ENCODE results near the gene AUTS2. TPM values are rescaled to one million over a fixed set of nuclear protein-coding genes. Genes with fewer than 3 reads are reported as not detected.

The AUTS2 gene
- total and polyA plus RNA-seq, 2 of the 8 experiments (the other 6 are each of a cell fraction or from before 2014, with no cell fraction given): 25.9 to 101 TPM

DNA sequence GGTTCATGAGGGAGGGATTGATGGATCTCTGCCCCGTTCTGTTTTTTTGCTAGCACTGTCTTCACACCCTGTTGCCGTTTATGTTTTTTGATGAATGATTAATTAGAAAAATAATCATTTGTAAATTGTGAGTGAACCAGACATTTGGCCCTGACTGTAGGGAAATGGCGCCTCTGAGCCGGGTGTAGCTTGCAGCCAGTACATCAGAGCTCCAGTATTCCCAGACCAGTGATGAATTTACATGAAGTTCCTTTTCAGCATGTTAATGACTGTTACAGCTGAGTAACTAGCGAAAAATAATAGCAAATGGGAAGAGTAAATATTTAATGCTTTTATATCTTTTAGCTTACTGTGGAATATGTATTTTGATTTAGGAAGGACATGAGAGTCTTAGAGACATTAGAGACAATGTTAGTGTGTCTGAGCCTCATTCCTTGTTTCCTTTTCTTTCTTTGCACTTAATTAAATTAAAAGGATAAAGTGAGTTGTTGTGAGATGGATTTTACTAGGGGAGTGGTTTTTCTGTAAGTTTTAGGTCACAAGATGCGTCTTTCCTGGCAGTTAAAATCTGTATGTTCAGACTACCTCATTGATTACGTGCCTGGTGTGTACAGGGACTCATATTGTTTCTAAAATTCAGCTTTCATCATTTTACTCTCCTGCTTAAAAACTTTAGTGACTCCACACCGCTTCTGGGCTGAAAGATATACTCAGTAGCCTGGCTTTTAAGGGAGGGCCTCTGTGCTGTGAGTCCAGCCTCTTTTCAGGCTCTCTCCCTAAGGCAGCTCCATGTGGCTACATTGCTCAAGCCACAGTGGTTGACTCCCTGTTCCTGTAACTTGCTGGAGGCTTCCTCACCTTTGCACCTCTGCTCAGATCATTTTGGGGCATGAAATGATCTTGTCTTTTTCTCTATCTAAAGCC is 86.4 kb downstream of the AUTS2 start:
- no peaks in the 10 kb centered on the region for H3K27me3 ChIP-seq (replicated peaks in 1 of 4; ENCODE audit: control insufficient read depth in 3 of 4, extremely low read depth in 1 of 4, insufficient read depth in 3 of 4, low read length in 3 of 4)
- H3K79me1 ChIP-seq (ENCODE audit: low read depth, low read length): no peaks in the 10 kb centered on the region
- no peaks in the 10 kb centered on the region for H3K36me3 ChIP-seq (ENCODE audit: control insufficient read depth in 2 of 4, insufficient read depth in 4 of 4, low read length in 3 of 4)
- no peak overlapping the region for H3K4ac ChIP-seq (replicated peaks; ENCODE audit: insufficient read length, low read depth, low read length)
- no peak overlapping the region for H4K91ac ChIP-seq (replicated peaks; ENCODE audit: insufficient read length, low read length)
- no peak overlapping the region for H2BK120ac ChIP-seq (replicated peaks; ENCODE audit: low read depth, low read length)
- no peak overlapping the region for H4K8ac ChIP-seq (ENCODE audit: extremely low read depth, insufficient read depth, low read length)
- H3K56ac ChIP-seq (replicated peaks; ENCODE audit: insufficient read length, low read depth, low read length): no peak overlapping the region
- no peaks in the 10 kb centered on the region for H4K20me1 ChIP-seq (replicated peaks in 1 of 2; ENCODE audit: control insufficient read depth in 1 of 2, insufficient read depth in 2 of 2, low read length in 2 of 2)
- DNase-seq (ENCODE audit: low read depth in 1 of 2, low spot score in 2 of 2): no peak
- H2BK5ac ChIP-seq (ENCODE audit: low read depth, low read length): no peak overlapping the region
- no peak overlapping the region for H2BK12ac ChIP-seq (ENCODE audit: low read depth, low read length)
- H3K79me2 ChIP-seq (ENCODE audit: control insufficient read depth in 1 of 2, insufficient read depth in 2 of 2, low read length in 2 of 2): no peaks in the 10 kb centered on the region
- H4K5ac ChIP-seq (ENCODE audit: insufficient read length, low read depth, low read length): no peak overlapping the region
- no peak overlapping the region for H3K23ac ChIP-seq (ENCODE audit: insufficient read length)
- no peak for FAIRE-seq
- no peaks in the 10 kb centered on the region for H3K23me2 ChIP-seq (ENCODE audit: low read depth, low read length)
- CTCF ChIA-PET (ENCODE audit: partially characterized antibody): interaction anchor here (1.4 kb wide), 1 partner anchor 248 kb away, joined by 3 read pairs; no protein-coding TSS in a partner anchor
- H3K9me3 ChIP-seq (ENCODE audit: insufficient read depth in 2 of 2, low read depth in 1 of 2, low read length in 1 of 2): no peaks in the 10 kb centered on the region
- WGBS, 2 experiments (ENCODE audit: extremely low coverage in 1 of 2, insufficient coverage in 1 of 2, insufficient read length in 1 of 2, insufficient replicate concordance in 2 of 2, low coverage in 1 of 2, low lambda C conversion rate in 2 of 2, missing lambda C conversion rate in 1 of 2): 87% methylated on average over 8 of the region's 8 CpGs; no CpG with 5 or more reads in 1 of the 2 experiments
- H3K9ac ChIP-seq (replicated peaks in 1 of 4; ENCODE audit: extremely low read depth in 1 of 4, low read depth in 3 of 4, low read length in 3 of 4): no peak overlapping the region
- H2AK5ac ChIP-seq (ENCODE audit: low read depth, low read length): no peak overlapping the region
- peaks cover 0 to 5% (median 1%) of the 10 kb centered on the region in 4 experiments; a peak in 2 of 7 replicates for H3K4me1 ChIP-seq (replicated peaks in 1 of 4; ENCODE audit: control insufficient read depth in 3 of 4, insufficient read depth in 4 of 4, low read length in 3 of 4)
- H2AFZ ChIP-seq (ENCODE audit: low read length): no peak overlapping the region
- H3K14ac ChIP-seq (ENCODE audit: insufficient read length): no peak overlapping the region
- H2BK20ac ChIP-seq (ENCODE audit: low read length): 0 out of 2 replicates have a peak overlapping the region, but pooled peaks have one; percentile 9
- H3K4me2 ChIP-seq (ENCODE audit: insufficient read depth in 1 of 2, low read depth in 2 of 2, low read length in 2 of 2): no peak overlapping the region
- POLR2A ChIA-PET (ENCODE audit: partially characterized antibody): no interaction called here
- no peak overlapping the region for H2BK15ac ChIP-seq (ENCODE audit: low read length)
- H3K4me3 ChIP-seq (ENCODE audit: extremely low read depth in 1 of 4, insufficient read depth in 2 of 4, low read depth in 3 of 4, low read length in 4 of 4): no peak overlapping the region
- H3K27ac ChIP-seq (ENCODE audit: low read depth, low read length): no peak overlapping the region
- no peak overlapping the region for H3K18ac ChIP-seq (ENCODE audit: extremely low read depth, low read length)
- no peak for TF ChIP-seq PHF8 (conservative IDR thresholded peaks at IDR 0.05; ENCODE audit: low read depth, low read length)
- TF ChIP-seq, protein P1, sequence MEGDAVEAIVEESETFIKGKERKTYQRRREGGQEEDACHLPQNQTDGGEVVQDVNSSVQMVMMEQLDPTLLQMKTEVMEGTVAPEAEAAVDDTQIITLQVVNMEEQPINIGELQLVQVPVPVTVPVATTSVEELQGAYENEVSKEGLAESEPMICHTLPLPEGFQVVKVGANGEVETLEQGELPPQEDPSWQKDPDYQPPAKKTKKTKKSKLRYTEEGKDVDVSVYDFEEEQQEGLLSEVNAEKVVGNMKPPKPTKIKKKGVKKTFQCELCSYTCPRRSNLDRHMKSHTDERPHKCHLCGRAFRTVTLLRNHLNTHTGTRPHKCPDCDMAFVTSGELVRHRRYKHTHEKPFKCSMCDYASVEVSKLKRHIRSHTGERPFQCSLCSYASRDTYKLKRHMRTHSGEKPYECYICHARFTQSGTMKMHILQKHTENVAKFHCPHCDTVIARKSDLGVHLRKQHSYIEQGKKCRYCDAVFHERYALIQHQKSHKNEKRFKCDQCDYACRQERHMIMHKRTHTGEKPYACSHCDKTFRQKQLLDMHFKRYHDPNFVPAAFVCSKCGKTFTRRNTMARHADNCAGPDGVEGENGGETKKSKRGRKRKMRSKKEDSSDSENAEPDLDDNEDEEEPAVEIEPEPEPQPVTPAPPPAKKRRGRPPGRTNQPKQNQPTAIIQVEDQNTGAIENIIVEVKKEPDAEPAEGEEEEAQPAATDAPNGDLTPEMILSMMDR (IDR thresholded peaks at IDR 0.05; ENCODE audit: control extremely low read depth in 1 of 3, insufficient read depth in 1 of 3, low read depth in 1 of 3, low read length in 3 of 3): no peak
- no peak for TF ChIP-seq SIRT6 (IDR thresholded peaks at IDR 0.05; ENCODE audit: low read length)
- TF ChIP-seq CTBP2 (IDR thresholded peaks at IDR 0.05; ENCODE audit: borderline replicate concordance, insufficient read depth, insufficient read length, low read length): no peak
- no peak for TF ChIP-seq YY1 (IDR thresholded peaks at IDR 0.05; ENCODE audit: low read depth, low read length)
- no peak for TF ChIP-seq TAF7 (optimal IDR thresholded peaks at IDR 0.05; ENCODE audit: borderline replicate concordance, low read depth, low read length)
- TF ChIP-seq TCF12 (IDR thresholded peaks at IDR 0.05; ENCODE audit: low read depth, low read length): no peak
- TF ChIP-seq KDM5A (IDR thresholded peaks at IDR 0.05; ENCODE audit: low read length): no peak
- no peak for TF ChIP-seq EP300 (IDR thresholded peaks at IDR 0.05; ENCODE audit: borderline replicate concordance in 1 of 2, low read depth in 2 of 2, low read length in 2 of 2)
